Activated CD4-positive, CD25-positive, alpha-beta regulatory T cell treated with anti-CD3 and anti-CD28 coated beads, Interleukin-2, amount 50 U/mL, for 24 hours (primary cell): ENCODE measurements around the gene HDGFL3.
"Not testable (repeated sequence)": the region's sequence is repeated elsewhere in the genome, so short reads cannot be mapped to it uniquely, and the experiment has no call there.

Source experiments
- ATAC-seq, 2 donors: fragments of 150-1000 bp; cut with Tn5 transposase; one replicate each; pipeline ENCODE4 v1.10.0; 2021; ENCODE audit warnings: mild to moderate bottlenecking in 1 of 2, moderate library complexity in 1 of 2

Gene HDGFL3

DNA sequence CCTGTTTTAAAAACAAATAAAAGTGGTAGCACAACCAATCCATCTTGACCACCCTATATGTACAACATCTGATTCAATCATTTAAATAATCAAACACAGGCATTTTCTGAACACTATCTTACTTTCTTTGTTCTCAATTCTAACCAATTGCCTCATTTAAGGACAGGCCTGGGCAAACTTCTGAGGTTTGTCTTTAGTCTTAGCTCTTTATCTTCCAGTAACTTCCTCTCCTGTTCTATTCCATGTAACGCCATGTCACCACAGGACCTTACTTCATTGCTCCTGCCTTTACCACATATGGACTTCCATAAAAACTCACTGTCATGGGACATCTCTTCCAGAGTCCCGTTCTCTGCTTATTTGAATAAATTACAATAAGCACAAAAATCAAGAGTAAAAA is 14.9 kb downstream of the HDGFL3 start:
- ATAC-seq, result no peak

DNA sequence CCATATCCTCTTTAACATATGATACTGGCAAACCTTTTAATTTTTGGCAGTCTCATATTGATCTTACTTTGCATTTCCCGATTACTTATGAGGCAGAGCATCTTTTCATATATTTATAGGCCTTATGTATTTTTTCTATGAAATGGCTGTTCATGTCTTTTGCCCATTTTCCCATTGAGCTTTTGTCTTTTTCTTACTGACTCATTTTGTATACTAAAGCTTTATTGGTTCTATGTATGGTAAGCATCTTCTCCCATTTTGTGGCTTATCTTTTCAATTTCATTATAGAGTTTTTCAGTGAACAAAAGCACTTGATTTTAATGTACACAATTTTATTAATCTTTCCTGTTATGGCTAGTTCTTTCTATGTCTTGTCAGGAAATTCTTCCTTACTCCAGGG is 17.2 kb downstream of the HDGFL3 start:
- ATAC-seq, result no peak

DNA sequence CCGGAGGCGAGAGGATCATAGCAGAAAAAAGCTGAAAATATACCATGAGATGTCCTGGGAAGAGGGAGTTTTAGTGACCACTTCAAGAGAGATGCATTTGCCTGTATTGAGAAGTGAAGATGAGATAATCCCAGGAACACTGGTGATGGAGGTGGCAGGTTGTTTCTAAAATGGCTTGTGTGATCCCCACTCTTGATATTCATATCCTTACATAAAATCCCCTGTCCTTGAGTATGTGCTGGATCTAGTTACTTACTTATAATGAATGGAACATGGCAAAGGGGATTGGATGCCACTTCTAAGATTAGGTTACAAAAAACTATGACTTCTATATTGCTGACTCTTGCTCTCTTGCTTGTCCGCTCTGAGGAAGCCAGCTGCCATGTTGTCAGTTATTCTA is 22.1 kb downstream of the HDGFL3 start:
- no peak for ATAC-seq

DNA sequence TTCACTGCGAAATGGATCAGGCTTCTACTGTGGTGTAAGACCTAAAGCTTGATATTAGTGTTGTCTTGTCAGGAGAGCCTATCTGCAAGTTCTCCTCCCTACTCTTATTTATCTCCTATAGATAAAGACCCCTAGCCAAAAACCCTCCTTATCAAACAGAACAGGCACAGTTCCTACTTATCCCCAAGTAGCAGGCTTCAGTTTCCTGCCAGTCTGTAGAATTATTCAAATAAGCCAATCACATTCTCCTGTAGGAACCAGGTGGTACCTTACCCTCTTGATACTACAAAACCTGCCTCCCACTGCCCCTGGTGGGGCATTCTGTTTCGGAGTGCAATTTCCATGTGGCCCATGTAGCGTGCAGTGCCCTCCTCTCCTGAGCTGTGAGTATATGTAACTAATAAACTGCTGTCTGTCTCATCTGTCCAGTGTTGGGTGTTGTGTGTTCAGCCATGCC is 28.7 kb downstream of the HDGFL3 start:
- ATAC-seq, result no peak

DNA sequence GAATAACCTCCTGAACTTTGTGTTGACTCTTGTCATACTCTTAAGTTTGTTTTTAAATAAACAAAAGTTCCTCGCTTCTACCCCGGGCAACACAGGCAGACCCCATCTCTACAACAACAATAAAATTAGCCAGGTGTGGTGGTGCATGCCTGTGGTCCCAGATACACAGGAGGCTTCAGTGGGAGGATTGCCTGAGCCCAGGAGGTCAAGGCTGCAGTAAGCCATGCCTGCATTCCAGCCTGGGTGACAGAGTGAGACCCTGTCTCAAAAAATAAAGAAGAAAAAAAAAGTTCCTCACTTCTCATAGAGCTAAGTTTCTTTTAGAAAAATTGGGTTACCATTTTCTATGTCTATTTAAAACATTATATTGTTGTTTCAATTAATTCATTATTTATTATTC is 29.2 kb downstream of the HDGFL3 start:
- no peak for ATAC-seq

DNA sequence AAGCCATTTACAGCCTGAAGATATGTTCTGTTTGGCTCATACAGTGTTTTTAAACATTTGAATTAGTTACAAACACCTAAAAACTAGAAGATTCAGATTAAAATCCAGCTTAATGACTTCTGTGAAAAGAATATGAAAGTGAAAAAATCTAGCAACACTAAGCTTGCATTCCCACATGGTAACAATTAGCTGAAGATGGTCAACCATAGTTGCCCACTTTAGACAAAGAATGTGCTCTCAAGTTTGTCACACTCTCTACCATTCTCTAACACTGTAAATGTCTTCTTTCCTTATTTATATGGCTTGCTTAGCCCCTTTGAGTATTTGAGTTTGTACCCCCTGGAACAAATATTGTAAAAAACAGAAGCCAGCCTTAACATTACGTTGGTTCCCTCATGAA is 32.7 kb downstream of the HDGFL3 start:
- no peak for ATAC-seq

DNA sequence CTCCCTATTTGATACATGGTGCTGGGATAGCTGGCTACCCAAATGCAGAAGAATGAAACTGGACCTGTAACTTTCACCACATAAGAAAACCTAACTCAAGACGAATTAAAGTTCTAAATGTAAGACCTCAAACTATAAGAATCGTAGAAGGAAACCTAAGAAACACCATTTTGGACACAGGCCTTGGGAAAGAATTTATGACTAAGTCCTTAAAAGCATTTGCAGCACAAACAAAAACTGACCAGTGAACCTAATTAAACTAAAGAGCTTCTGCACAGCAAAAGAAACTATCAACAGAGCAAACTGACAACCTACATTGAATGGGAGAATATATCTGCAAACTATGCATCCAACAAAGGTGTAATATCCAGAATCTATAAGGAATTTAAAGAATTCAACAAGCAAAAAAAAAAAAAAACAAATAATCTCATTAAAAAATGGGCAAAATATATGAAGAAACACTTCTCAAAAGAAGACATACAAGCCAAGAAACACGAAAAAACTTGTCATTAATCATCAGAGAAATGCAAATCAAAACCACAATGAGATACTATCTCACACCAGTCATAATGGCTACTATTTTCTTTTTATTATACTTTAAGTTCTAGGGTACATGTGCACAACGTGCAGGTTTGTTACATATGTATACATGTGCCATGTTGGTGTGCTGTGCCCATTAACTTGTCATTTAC is 37.0 kb downstream of the HDGFL3 start:
- no peak for ATAC-seq

DNA sequence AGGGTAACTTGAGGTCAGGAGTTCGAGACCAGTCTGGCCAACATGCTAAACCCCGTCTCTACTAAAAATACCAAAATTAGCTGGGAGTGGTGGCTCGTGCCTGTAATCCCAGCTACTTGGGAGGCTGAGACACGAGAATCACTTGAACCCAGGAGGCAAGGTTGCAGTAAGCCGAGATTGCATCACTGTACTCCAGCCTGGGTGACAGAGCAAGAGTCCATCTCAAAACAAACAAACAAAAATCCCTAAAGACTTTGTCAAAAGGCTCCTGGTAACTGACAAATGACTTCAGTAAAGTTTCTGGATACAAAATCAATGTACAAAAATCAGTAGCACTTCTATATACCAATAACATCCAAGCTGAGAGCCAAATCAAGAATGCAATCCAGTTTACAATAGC is 38.0 kb downstream of the HDGFL3 start:
- ATAC-seq, result not testable (repeated sequence)

DNA sequence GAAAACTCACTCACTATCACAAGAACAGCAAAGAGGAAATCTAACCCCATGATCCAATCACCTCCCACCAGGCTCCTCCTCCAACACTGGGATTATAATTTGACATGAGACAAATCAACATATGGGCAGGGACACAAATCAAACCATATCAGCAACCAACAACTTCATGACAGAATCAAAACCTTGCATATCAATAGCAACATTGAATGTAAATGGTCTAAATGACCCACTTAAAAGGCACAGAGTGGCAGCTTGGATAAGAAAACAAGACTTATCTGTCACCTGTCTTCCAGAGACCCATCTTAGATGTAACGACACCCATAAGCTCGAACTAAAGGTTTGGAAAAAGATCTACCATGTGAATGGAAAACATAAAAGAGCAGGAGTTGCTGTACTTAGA is 40.8 kb downstream of the HDGFL3 start:
- ATAC-seq, result no peak

DNA sequence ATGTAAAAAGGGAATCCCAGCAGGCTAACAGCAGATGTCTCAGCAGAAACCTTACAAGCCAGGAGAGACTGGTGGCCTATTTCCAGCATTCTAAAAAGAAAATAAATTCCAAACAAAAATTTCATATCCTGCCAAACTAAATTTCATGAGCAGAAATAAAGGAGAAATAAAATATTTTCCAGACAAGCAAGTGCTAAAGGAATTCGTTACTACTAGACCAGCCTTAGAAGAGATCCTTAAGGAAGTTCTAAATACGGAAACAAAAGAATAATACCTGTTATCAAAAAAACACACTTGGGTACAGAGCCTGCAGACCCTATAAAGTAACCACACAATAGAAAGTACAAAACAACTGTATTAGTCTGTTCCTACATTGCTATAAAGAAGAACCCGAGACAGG is 41.4 kb downstream of the HDGFL3 start:
- no peak for ATAC-seq

DNA sequence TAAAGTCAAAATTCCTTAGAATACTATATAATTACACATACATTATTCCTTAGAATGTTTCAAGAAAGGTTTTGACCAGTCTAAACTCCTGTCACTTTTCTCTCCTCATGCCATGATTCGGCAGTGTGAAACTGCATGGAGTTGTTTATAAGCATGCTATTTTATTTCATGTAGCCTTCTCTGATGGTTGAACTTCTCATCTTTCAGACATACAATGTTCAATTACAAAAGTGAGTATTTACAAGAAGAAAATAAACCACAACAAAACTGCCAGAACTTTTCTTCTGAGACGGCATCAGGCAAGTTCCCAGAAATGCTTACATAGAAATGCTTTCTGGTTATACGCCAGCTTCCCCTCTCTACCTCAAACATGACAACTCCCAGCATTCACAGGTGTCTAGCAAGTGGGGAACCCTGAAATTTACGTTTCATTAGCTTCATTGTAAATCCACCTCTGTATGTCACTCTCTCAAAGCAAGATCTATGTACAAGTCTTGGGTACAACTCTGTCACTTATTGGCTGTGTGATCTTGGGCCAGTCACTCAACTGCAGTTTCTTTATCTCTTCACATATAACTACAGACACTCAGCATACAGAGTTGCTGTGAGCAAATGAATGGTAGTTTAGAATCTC is 42.7 kb downstream of the HDGFL3 start:
- ATAC-seq, result no peak

DNA sequence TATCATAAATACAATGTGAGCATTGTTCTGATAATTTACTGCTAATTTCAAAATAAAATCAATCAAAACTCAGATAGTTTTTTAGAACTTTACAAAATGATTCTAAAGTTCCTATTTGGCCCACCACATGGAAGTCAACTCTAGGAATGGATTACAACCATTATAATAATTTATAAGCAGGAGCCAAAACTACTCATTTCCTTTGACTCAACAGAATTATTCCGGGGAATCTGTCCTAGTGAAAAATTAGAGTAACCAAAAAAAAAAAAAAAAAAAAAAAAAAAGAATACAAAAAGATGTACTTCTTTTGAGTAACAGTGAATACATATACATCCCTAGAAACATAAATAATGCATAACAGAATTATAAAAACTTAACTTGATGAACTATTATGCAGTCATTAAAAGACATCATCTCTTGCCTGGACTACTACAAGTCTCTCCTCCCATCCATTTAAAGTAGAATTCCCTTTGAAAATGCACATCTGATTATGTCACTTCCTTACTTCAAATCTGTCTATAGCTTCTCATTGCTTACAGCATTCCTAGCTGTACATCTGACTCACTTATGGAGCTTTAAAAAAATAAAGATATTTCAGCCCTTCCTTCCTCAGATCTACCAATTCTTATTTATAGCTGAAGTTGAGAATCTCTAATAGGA is 43.4 kb downstream of the HDGFL3 start:
- ATAC-seq, result no peak

DNA sequence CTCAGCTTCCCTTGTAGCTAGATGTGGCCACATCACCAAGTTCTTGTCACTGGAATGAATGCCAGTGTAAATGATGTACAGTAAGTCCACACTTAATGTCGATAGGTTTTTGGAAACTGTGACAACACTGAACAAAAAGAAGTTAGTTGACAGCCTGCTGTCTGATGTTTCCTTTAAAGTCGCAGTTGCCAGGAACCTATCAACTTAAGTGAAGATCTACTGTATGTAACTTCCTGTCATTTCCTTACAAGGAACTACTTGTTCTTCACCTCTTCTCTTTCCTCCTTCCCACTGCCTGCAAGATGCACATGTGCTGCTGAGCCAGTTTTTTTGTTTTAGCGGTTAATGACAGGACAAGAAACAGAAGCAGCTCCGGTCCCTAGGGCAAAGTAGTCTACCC is 44.6 kb downstream of the HDGFL3 start:
- no peak for ATAC-seq

DNA sequence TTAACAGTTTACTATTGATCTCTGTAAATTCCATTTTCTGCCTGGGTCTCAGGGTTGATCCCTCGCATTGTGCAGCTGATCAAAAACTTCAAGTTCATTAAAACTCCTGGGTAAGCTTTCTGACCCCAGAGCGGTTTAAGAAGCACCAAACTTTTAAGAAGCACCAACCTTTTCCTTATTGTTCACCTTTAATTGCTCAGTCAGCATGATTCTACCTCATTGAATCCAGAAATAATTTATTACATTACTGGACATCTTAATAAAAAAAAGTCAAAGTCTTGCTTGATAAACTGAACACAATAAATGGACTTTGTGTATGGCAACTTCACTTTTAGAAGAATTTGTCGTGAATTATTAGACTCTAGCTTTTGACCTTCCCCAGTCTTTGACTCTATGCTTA is 46.9 kb downstream of the HDGFL3 start:
- ATAC-seq, result no peak

DNA sequence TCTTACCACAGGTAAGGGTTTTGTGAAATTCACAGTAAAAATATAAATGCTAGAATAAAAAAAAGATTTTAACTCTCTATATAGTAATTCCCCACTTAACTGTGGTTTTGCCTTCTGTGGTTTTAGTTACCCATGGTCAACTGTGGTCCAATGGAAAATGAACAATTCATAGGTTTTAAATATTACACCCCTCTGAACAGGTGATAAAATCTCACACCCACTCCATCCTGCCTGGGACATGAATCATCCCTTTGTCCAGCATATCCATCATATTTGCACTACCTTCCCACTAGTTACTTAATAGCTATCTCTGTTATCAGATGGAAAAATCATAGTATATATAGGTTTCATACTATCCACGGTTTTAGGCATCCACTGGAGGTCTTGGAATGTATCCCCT is 49.2 kb downstream of the HDGFL3 start:
- ATAC-seq, result no peak

DNA sequence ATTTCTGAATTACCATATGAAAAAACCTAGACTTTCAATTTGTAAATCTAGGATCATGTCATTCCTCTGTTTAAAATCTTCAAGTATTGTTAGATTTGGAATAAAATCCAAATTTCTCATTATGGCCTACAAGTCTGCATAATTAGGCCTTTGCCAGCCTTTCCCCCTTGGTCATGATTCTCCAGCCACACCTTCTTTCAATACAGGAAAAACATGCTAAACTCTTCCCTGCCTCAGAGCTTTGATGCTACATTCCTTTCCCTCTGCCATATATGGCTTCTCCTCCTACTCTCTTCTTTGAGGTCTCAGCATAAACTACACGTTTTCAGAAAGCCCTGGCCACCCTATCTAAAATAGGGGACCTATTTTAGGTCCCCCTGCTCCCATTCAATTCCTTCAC is 51.7 kb downstream of the HDGFL3 start:
- no peak for ATAC-seq

DNA sequence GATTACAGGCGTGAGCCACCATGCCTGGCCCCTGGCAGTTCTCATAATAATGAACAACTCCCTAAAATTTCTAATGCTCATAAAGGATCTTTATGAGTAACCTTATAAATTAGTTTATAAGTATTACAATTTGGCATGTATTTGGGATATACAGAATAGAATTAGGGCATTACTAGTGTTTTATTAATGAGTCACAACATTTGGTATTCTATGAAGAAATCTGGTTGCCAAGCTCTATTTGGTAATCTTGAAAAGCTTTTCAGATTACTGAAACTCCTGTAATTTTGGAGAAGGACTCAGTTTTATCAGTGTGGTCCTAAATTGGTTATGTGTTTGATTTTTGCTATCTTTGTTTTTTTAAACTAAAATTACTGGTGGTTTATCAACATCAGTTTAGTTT is 54.3 kb downstream of the HDGFL3 start:
- ATAC-seq, result no peak

DNA sequence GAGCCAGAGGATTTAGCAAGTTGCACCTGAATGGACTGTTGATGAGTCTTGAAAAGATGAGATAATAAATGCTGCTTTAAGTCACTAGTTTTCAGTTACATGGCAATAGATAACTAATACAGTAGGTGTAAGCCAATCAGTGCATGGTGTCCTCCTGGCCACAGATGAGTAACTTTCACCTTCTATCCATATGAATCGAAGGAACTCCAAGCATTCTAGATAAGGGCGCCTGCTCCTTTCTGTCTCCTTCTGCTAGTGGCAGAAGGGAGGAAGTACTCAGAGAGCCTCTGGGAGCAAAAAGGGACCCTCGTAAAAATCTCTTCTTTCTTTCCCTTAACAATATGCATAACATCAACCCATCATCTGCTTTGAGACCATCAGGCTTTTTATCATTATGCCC is 62.9 kb downstream of the HDGFL3 start:
- no peak for ATAC-seq

DNA sequence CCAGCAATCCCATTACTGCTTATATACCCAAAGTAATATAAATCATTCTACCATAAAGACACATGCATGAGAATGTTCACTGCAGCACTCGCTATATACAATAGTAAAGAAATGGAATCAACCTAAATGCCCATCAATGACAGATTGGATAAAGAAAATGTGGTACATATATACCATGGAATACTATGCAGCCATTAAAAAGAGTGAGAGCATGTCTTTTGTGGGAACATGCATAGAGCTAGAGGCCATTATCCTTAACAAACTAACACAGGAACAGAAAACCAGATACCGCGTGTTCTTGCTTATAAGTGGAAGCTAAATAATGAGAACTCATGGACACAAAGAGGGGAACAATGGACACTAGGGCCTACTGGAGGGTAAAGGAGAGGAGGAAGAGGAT is 65.5 kb downstream of the HDGFL3 start:
- ATAC-seq, result not testable (repeated sequence)

DNA sequence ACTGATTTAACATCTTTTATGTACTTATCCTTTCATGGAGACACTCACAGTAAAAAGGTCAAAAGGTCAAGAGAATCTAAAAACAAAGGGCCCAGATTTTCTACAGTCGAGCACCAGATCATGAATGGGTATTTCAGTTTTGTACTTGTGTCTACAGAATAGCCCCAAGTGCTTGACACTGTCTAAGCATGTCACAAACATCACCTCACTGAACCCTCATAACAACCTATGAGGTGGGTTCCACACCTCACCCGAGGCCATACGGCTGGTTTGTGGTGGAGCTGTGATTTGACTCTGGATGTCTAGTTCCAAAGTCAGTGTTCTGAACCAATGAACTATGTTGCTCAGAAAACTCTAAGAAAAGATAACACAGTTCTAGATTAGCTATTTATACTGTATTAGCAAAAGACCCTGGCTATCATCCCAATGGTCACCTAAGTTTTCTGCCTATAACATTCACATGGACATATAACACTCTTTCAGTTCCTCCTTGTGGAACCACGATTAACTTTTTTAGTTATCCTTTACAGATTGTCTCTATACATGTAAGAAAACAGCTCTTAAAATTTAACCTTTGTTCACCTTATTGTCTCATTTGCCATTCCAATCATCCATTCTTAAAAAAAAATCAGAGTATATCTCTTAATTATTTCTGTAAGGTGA is 74.6 kb downstream of the HDGFL3 start:
- no peak for ATAC-seq

DNA sequence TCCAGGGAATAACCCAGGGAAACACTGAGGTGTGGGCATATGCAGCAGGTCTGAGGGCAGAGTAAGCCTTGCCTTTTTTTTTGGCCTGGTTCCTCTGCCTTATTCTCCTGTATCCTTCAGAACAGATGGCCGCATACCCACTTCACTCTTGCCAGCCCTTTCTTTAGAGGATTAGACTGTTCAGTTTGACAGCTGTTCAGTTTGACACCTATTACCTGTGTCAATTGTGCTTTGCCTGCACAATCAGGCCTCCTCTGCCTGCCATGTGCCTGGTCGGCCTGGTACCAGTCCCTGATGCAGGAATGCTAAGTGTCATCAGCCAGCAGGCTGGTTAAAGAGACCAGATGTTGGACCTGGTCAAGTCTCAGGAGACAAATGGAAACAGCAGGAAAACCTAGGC is 77.8 kb downstream of the HDGFL3 start:
- no peak for ATAC-seq

DNA sequence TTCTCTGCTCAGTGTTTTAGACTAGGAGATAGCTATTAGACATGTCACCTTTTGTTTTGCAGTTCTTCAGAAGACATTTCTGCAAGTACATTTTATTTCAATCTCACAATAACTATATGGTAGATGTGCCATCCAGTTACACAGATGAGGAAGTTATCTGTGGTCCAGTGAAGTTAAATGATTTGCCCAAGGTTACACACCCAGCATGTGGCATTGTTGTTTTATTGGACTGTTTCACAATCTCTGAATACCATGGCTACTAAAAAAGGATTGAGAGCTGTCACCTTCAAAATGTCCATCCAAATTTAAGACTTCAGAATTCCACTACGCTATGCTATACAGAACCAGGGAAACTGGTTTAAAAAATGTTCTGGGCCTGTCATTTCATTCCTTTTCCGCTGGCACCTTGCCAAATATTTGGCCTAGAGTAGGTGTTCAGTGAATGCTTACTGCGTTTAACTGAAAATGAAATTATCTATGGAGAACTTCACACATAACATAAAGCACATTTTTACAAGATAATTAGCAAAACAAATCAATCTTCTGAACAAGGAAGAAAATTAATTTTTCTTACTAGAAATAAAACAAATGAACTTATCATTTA is 80.0 kb downstream of the HDGFL3 start:
- no peak for ATAC-seq

DNA sequence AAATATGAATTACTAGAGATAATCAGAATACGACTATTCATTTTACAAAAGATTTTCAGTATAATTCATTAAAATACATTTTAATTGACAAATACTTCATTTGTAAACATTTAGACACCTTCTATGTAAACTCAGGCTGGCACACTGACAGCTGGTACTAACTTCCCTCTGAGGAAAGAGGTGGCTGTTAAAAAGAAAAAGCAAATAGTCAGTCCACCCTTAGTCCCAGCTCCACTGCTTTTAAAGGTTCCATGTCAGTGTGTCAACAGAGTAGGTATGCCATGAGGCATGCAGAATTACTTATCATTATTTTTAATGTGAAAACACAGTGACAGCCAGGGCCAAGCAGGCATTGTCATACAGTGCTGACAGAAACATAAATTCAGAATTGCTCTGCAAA is 84.1 kb downstream of the HDGFL3 start:
- ATAC-seq, result no peak
